K562 (cell line): ENCODE data around the gene ZMAT2. TPM values are rescaled to one million over a fixed set of nuclear protein-coding genes. Genes with fewer than 3 reads are reported as not detected.

ENCODE experiments used
- BRCA1 ChIP-seq, 2 experiments: fragments of 450-650 bp in 1 of 2; sonication (generic) in 1 of 2; formaldehyde crosslinking in 1 of 2; IDR thresholded peaks; 2 replicates each; pipeline versions ENCODE4 v1.5.0 to v1.6.1; 2017 to 2020; ENCODE audit warnings: mild to moderate bottlenecking in 1 of 2, missing genetic modification reagents in 1 of 2
- C11orf30 ChIP-seq: fragments of 450-650 bp; IDR thresholded peaks from 2 replicates; pipeline ENCODE4 v1.6.1; 2016; ENCODE audit warnings: low read depth, mild to moderate bottlenecking
- CREB1 ChIP-seq, 2 experiments: sonication (generic) in 1 of 2; formaldehyde crosslinking in 1 of 2; IDR thresholded peaks; 2 replicates each; pipeline versions ENCODE4 v1.6.1 to v1.8.0; 2012 to 2022; ENCODE audit warnings: inconsistent platforms in 1 of 2, mild to moderate bottlenecking in 1 of 2, missing genetic modification reagents in 1 of 2, moderate library complexity in 1 of 2
- KLF10 ChIP-seq: fragments of 250-450 bp; sonication (Bioruptor Pico); IDR thresholded peaks from 2 replicates; pipeline ENCODE4 v1.6.1; 2021; ENCODE audit warnings: matching md5 sums
- MYBL2 ChIP-seq, 2 experiments: fragments of 450-650 bp in 1 of 2; sonication (generic) in 1 of 2; formaldehyde crosslinking in 1 of 2; IDR thresholded peaks; 2 replicates each; pipeline versions ENCODE4 v1.6.1 to v1.8.1; 2017 to 2022; ENCODE audit warnings: borderline replicate concordance in 1 of 2, inconsistent platforms in 1 of 2, low read depth in 1 of 2, mild to moderate bottlenecking in 1 of 2, missing genetic modification reagents in 1 of 2, moderate library complexity in 1 of 2
- SMAD3 ChIP-seq: fragments of 450-650 bp; formaldehyde crosslinking; conservative IDR thresholded peaks from 2 replicates; pipeline ENCODE4 v1.4.0; 2020; ENCODE audit warnings: mild to moderate bottlenecking
- SMARCB1 ChIP-seq: IDR thresholded peaks from 2 replicates; pipeline ENCODE4 v1.6.1; 2011; ENCODE audit warnings: improper control_type of control experiment, low read depth; ENCODE audit not compliant: insufficient read length
- TEAD4 ChIP-seq, 2 experiments: sonication (generic) in 1 of 2; formaldehyde crosslinking in 1 of 2; IDR thresholded peaks; 2 replicates each; pipeline versions ENCODE4 v1.6.1 to v1.8.0; 2012 to 2022; ENCODE audit warnings: borderline replicate concordance in 1 of 2, inconsistent platforms in 1 of 2, low read length in 1 of 2, mild to moderate bottlenecking in 1 of 2, missing genetic modification reagents in 1 of 2
- ZNF175 ChIP-seq: fragments of 200-800 bp; sonication (Bioruptor generic); IDR thresholded peaks from 2 replicates; pipeline ENCODE4 v1.6.1; 2016; ENCODE audit warnings: low read depth, mild to moderate bottlenecking, missing genetic modification characterization, missing compliant biosample characterization
- ZNF699 ChIP-seq: fragments of 250-450 bp; sonication (Bioruptor Pico); IDR thresholded peaks from 2 replicates; pipeline ENCODE4 v1.8.0; 2021; ENCODE audit warnings: mild to moderate bottlenecking, moderate library complexity; ENCODE audit not compliant: insufficient replicate concordance
- polyA plus RNA-seq, 8 experiments: library from polyadenylated mRNA; depleted of rRNA in 4 of 8; stranded (reverse) in 5 of 8; unstranded in 3 of 8; fragments of >200 nt; fragmentation: Nextera tagmentation in 2 of 8; fragmentation: Illumina TruSeq in 1 of 8; extraction: Ambion mirVana in 2 of 8; extraction: Trizol in 1 of 8; gene quantifications; 2 replicates each; pipeline versions ENCODE4 v1.2.1 to v1.2.3, GENCODE V29; 2011 to 2014; ENCODE audit warnings: inconsistent platforms in 1 of 8, missing spikeins in 1 of 8
- total RNA-seq, 7 experiments: library from RNA; depleted of rRNA in 6 of 7; stranded (reverse); fragments of >200 nt in 6 of 7; fragmentation: Illumina TruSeq in 2 of 7; extraction: Trizol in 2 of 7; gene quantifications; 2 replicates each; pipeline versions ENCODE4 v1.2.1 to v1.2.3, GENCODE V29; 2011 to 2021; ENCODE audit warnings: low replicate concordance in 1 of 7
- TF ChIP-seq, protein P1 (sequence below): fragments of 200-400 bp; formaldehyde crosslinking; IDR thresholded peaks from 2 replicates; pipeline ENCODE4 v1.6.1; 2017; ENCODE audit warnings: mild to moderate bottlenecking, low read depth, low read length, moderate library complexity
- TF ChIP-seq, protein P2 (sequence below): fragments of 200-800 bp; sonication (Bioruptor generic); IDR thresholded peaks from 2 replicates; pipeline ENCODE4 v1.6.1; 2016; ENCODE audit warnings: missing genetic modification characterization, missing compliant biosample characterization
- TF ChIP-seq, protein P3 (sequence below), 2 experiments: fragments of 150-350 bp in 1 of 2; IDR thresholded peaks; 2 replicates each; pipeline ENCODE4 v1.6.1; 2012 to 2016; ENCODE audit warnings: low read depth in 2 of 2, low read length in 2 of 2, mild to moderate bottlenecking in 1 of 2, moderate library complexity in 1 of 2

Gene ZMAT2
- total and polyA plus RNA-seq, 9 of the 15 experiments (the other 6 are each of a cell fraction or from before 2014, with no cell fraction given) = 44.2 to 101 (median 69.2) TPM

DNA sequence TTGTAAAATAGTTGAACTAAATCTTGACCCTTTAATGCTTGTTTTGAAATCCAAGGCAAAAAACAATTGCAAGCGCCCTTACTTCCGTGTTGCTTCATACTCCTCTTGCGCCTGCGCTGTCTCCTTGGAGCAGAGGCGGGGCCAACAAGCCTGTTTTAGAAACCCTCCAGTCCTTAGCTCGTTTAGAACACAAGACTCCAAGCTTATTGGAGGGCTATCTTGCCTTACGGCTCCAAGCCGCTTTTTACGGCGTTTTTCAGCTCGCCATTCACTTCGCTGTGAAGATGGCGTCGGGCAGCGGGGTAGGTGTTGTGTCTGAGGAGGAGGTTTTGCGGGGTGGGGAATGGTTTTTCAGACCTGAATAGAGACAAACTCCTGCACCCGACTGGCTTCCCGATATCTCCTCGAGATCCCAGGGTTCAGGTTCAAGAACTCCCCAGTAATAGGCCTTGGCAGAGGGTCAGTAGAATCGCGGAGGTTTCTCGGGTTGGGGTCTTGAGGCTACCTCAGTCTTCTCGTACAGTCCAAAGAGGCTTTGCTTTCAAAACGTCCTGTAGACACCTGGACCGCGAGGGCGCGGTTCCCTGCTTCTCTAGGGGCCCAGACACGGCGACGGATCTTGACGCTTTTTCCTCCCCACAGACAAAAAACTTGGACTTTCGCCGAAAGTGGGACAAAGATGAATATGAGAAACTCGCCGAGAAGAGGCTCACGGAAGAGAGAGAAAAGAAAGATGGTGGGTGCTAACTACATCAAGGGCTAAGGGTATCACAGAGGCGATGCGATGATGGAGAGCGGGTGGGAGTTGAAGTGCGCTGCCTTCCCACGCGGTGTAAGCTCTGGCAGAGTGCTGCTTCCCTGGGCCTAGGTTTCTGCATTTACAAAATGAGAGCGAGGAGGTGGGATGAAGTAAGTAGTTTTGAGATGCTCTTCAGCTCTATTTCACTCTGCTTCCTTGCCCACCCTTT is at the start of gene ZMAT2 (continued):
- no peak for TF ChIP-seq KLF10 (CRISPR knock-in tag)
- no peak for TF ChIP-seq MYBL2 (IDR thresholded peaks at IDR 0.05; ENCODE audit: low read depth)
- no peak for TF ChIP-seq MYBL2 (CRISPR knock-in tag; IDR thresholded peaks at IDR 0.05; ENCODE audit: borderline replicate concordance)
- TF ChIP-seq, protein P1, sequence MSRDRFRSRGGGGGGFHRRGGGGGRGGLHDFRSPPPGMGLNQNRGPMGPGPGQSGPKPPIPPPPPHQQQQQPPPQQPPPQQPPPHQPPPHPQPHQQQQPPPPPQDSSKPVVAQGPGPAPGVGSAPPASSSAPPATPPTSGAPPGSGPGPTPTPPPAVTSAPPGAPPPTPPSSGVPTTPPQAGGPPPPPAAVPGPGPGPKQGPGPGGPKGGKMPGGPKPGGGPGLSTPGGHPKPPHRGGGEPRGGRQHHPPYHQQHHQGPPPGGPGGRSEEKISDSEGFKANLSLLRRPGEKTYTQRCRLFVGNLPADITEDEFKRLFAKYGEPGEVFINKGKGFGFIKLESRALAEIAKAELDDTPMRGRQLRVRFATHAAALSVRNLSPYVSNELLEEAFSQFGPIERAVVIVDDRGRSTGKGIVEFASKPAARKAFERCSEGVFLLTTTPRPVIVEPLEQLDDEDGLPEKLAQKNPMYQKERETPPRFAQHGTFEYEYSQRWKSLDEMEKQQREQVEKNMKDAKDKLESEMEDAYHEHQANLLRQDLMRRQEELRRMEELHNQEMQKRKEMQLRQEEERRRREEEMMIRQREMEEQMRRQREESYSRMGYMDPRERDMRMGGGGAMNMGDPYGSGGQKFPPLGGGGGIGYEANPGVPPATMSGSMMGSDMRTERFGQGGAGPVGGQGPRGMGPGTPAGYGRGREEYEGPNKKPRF = no peak
- peak; percentile 74; the same call in 1 of the 2 replicates for TF ChIP-seq CREB1 (IDR thresholded peaks at IDR 0.05)
- TF ChIP-seq CREB1 (CRISPR knock-in tag; IDR thresholded peaks at IDR 0.05) = no peak; the same call in 1 of the 2 replicates
- no peak for TF ChIP-seq ZNF699 (CRISPR knock-in tag)
- TF ChIP-seq SMARCB1 = no peak
- TF ChIP-seq, protein P2, sequence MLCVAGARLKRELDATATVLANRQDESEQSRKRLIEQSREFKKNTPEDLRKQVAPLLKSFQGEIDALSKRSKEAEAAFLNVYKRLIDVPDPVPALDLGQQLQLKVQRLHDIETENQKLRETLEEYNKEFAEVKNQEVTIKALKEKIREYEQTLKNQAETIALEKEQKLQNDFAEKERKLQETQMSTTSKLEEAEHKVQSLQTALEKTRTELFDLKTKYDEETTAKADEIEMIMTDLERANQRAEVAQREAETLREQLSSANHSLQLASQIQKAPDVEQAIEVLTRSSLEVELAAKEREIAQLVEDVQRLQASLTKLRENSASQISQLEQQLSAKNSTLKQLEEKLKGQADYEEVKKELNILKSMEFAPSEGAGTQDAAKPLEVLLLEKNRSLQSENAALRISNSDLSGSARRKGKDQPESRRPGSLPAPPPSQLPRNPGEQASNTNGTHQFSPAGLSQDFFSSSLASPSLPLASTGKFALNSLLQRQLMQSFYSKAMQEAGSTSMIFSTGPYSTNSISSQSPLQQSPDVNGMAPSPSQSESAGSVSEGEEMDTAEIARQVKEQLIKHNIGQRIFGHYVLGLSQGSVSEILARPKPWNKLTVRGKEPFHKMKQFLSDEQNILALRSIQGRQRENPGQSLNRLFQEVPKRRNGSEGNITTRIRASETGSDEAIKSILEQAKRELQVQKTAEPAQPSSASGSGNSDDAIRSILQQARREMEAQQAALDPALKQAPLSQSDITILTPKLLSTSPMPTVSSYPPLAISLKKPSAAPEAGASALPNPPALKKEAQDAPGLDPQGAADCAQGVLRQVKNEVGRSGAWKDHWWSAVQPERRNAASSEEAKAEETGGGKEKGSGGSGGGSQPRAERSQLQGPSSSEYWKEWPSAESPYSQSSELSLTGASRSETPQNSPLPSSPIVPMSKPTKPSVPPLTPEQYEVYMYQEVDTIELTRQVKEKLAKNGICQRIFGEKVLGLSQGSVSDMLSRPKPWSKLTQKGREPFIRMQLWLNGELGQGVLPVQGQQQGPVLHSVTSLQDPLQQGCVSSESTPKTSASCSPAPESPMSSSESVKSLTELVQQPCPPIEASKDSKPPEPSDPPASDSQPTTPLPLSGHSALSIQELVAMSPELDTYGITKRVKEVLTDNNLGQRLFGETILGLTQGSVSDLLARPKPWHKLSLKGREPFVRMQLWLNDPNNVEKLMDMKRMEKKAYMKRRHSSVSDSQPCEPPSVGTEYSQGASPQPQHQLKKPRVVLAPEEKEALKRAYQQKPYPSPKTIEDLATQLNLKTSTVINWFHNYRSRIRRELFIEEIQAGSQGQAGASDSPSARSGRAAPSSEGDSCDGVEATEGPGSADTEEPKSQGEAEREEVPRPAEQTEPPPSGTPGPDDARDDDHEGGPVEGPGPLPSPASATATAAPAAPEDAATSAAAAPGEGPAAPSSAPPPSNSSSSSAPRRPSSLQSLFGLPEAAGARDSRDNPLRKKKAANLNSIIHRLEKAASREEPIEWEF (CRISPR knock-in tag) = no peak
- no peak for TF ChIP-seq ZNF175 (CRISPR knock-in tag)
- 0 out of 2 replicates have a peak, but pooled peaks have one; percentile 22 for TF ChIP-seq TEAD4 (IDR thresholded peaks at IDR 0.05; ENCODE audit: low read length)
- TF ChIP-seq TEAD4 (CRISPR knock-in tag; IDR thresholded peaks at IDR 0.05; ENCODE audit: borderline replicate concordance) = no peak
- TF ChIP-seq, protein P3, sequence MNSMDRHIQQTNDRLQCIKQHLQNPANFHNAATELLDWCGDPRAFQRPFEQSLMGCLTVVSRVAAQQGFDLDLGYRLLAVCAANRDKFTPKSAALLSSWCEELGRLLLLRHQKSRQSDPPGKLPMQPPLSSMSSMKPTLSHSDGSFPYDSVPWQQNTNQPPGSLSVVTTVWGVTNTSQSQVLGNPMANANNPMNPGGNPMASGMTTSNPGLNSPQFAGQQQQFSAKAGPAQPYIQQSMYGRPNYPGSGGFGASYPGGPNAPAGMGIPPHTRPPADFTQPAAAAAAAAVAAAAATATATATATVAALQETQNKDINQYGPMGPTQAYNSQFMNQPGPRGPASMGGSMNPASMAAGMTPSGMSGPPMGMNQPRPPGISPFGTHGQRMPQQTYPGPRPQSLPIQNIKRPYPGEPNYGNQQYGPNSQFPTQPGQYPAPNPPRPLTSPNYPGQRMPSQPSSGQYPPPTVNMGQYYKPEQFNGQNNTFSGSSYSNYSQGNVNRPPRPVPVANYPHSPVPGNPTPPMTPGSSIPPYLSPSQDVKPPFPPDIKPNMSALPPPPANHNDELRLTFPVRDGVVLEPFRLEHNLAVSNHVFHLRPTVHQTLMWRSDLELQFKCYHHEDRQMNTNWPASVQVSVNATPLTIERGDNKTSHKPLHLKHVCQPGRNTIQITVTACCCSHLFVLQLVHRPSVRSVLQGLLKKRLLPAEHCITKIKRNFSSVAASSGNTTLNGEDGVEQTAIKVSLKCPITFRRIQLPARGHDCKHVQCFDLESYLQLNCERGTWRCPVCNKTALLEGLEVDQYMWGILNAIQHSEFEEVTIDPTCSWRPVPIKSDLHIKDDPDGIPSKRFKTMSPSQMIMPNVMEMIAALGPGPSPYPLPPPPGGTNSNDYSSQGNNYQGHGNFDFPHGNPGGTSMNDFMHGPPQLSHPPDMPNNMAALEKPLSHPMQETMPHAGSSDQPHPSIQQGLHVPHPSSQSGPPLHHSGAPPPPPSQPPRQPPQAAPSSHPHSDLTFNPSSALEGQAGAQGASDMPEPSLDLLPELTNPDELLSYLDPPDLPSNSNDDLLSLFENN (IDR thresholded peaks at IDR 0.05; ENCODE audit: low read depth in 2 of 2, low read length in 2 of 2) = no peak
- no peak for TF ChIP-seq SMAD3 (CRISPR knock-in tag)
- TF ChIP-seq BRCA1 (IDR thresholded peaks at IDR 0.05) = no peak
- no peak for TF ChIP-seq BRCA1 (CRISPR knock-in tag; IDR thresholded peaks at IDR 0.05)
- peak; percentile 99 for TF ChIP-seq C11orf30
